Thoracic aorta endothelial cell (primary cell): ENCODE results near the gene COPS3. TPM values are rescaled to one million over a fixed set of nuclear protein-coding genes. Genes with fewer than 3 reads are reported as not detected.

Experiments used
- total RNA-seq: library from RNA; depleted of rRNA; stranded (reverse); fragments of >200 nt; gene quantifications from 2 replicates; pipeline ENCODE4 v1.2.3, GENCODE V29; 2012

COPS3 gene
- 106 and 126 TPM in 2 replicates for total RNA-seq

GRCh38 chr17:17280613-17281549 lies at the start of gene COPS3:
Gene COPS3, minus strand, starts transcription at chr17:17281246. Its CDS starts 60 bp downstream, at chr17:17281186.

GRCh38 chr17:17303010-17303846 lies 22.2 kb upstream of the COPS3 start, which contains the start of gene NT5M:
Gene NT5M, plus strand, starts transcription at chr17:17303373. Its CDS starts 178 bp downstream, at chr17:17303551.

GRCh38 chr17:17237026-17237799 lies 43.8 kb downstream of the COPS3 start, which contains the start of gene FLCN:
Gene FLCN, minus strand, starts transcription at chr17:17237168. Its CDS starts 9,031 bp downstream, at chr17:17228137.

DNA sequence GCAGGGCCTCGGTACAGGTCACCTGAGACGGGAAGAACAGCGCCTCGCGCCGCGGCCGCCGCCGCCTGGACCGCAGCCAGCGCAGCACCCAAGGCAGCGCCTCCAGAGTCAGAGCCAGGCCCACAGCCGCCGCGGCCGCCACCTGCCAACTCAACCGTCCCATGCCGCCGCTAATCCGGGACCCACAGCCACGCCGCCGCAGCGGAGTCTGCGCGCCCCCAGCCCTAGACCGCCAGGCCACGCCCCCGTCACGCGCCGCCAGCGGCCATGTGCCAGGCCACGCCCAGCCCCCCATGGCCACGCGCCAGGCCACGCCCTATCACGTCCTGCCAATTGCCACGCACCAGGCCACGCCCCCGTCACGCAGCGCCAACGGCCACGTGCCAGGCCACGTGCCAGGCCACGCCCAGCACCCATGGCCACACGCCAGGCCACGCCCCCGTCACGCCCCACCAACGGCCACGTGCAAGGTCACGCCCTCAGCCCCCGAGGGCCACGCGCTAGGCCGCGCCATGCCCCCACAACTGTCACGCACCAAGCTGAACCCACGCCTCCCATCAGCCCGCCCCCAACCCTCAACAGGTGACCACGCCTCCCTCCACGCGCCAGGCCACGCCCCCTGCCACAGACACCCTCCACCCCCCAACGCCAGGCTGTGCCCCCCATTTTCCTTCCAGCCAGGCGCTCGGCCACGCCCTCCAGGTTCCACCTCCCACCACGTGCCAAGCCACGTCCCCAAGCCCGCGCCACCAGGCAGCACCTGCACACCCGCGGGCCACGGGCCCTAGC lies 74.7 kb downstream of the COPS3 start, which contains the start of gene PLD6:
TSS of gene PLD6 (minus strand) at position 210 of the 789 bp plus-strand sequence. CDS start at position 163, 47 bp downstream.

Other genes with a start within 250 kb of the COPS3 start
- 147 and 154 TPM in 2 replicates for gene MPRIP, start 238.8 kb downstream of the COPS3 start, total RNA-seq
- gene PLD6, start 74.9 kb downstream of the COPS3 start, total RNA-seq: 2.1 and 2.4 TPM in 2 replicates
- gene FLCN, start 44.1 kb downstream of the COPS3 start, total RNA-seq: 42.1 and 46.1 TPM in 2 replicates
- gene NT5M, start 22.1 kb upstream of the COPS3 start, total RNA-seq: 0.53 and 0.93 TPM in 2 replicates
- gene MED9, start 195.8 kb upstream of the COPS3 start, total RNA-seq: 11.8 and 12.3 TPM in 2 replicates
- 8.8 and 11.8 TPM in 2 replicates for gene RASD1, start 215.1 kb upstream of the COPS3 start, total RNA-seq